GM12878 (cell line): ENCODE data around the gene CACNA2D2. TPM values are rescaled to one million over a fixed set of nuclear protein-coding genes. Genes with fewer than 3 reads are reported as not detected.
A peak's percentile ranks its signal among the peaks of the same experiment; 100 is the strongest.

ENCODE experiments used
- CREB1 ChIP-seq: IDR thresholded peaks from 2 replicates; pipeline ENCODE4 v1.6.1; 2012; ENCODE audit warnings: low read depth, mild to moderate bottlenecking, inconsistent platforms
- FOXK2 ChIP-seq: fragments of 450-650 bp; IDR thresholded peaks from 2 replicates; pipeline ENCODE4 v1.6.1; 2017; ENCODE audit warnings: mild to moderate bottlenecking, moderate library complexity
- MXI1 ChIP-seq: fragments of 150-350 bp; IDR thresholded peaks from 2 replicates; pipeline ENCODE4 v1.6.1; 2011; ENCODE audit warnings: low read depth, mild to moderate bottlenecking, inconsistent platforms, low read length, improper control_type of control experiment
- NFXL1 ChIP-seq: fragments of 450-650 bp; IDR thresholded peaks from 2 replicates; pipeline ENCODE4 v1.6.1; 2017; ENCODE audit warnings: antibody characterized with exemption, mild to moderate bottlenecking, borderline replicate concordance
- POLR2AphosphoS2 ChIP-seq: IDR thresholded peaks from 2 replicates; pipeline ENCODE4 v1.6.1; 2011; ENCODE audit warnings: low read depth, mild to moderate bottlenecking, low read length, improper control_type of control experiment, moderate library complexity
- SMAD1 ChIP-seq: fragments of 450-650 bp; IDR thresholded peaks from 2 replicates; pipeline ENCODE4 v1.6.1; 2018; ENCODE audit warnings: mild to moderate bottlenecking, low read depth; ENCODE audit not compliant: partially characterized antibody
- SP1 ChIP-seq: IDR thresholded peaks from one replicate; pipeline ENCODE4 v1.6.1; 2011; ENCODE audit warnings: low read depth, low read length
- STAT1 ChIP-seq: fragments of 450-650 bp; conservative IDR thresholded peaks from 2 replicates; pipeline ENCODE4 v1.6.1; 2014; ENCODE audit warnings: antibody characterized with exemption, mild to moderate bottlenecking
- TCF3 ChIP-seq: IDR thresholded peaks from 2 replicates; pipeline ENCODE4 v1.6.1; 2012; ENCODE audit warnings: low read depth, mild to moderate bottlenecking, low read length, borderline replicate concordance; ENCODE audit not compliant: insufficient read depth
- YY1 ChIP-seq: IDR thresholded peaks from 2 replicates; pipeline ENCODE4 v1.6.1; 2011; ENCODE audit warnings: low read depth, mild to moderate bottlenecking, low read length
- ZNF384 ChIP-seq: IDR thresholded peaks from 2 replicates; pipeline ENCODE4 v1.6.1; 2012; ENCODE audit warnings: low read depth, mild to moderate bottlenecking, low read length, improper control_type of control experiment, borderline replicate concordance
- polyA plus RNA-seq, 11 experiments: library from polyadenylated mRNA; depleted of rRNA in 4 of 11; unstranded in 6 of 11; stranded (reverse) in 5 of 11; fragments of >200 nt; fragmentation: Nextera tagmentation in 4 of 11; fragmentation: Illumina TruSeq in 1 of 11; extraction: Ambion mirVana in 4 of 11; extraction: Trizol in 1 of 11; gene quantifications; 1 replicate in 1 of 11; 2 replicates in 10 of 11; pipeline versions ENCODE4 v1.2.1 to v1.2.3, GENCODE V29; 2011 to 2016; ENCODE audit warnings: inconsistent platforms in 2 of 11, missing spikeins in 2 of 11, low read depth in 1 of 11
- total RNA-seq, 4 experiments: library from RNA; depleted of rRNA in 3 of 4; stranded (reverse); fragments of >200 nt in 3 of 4; fragmentation: Illumina TruSeq in 1 of 4; extraction: Trizol in 1 of 4; gene quantifications; 2 replicates each; pipeline versions ENCODE4 v1.2.1 to v1.2.3, GENCODE V29; 2013 to 2021
- TF ChIP-seq, protein P1 (sequence below): IDR thresholded peaks from 2 replicates; pipeline ENCODE4 v1.6.1; 2012; ENCODE audit warnings: mild to moderate bottlenecking, low read depth, low read length
- TF ChIP-seq, protein P2 (sequence below): fragments of 150-350 bp; IDR thresholded peaks from 2 replicates; pipeline ENCODE4 v1.6.1; 2014; ENCODE audit warnings: mild to moderate bottlenecking, low read depth, low read length
- TF ChIP-seq, protein P3 (sequence below): IDR thresholded peaks from 2 replicates; pipeline ENCODE4 v1.6.1; 2012; ENCODE audit warnings: low read length, inconsistent platforms
- TF ChIP-seq, protein P4 (sequence below): IDR thresholded peaks from 2 replicates; pipeline ENCODE4 v1.6.1; 2012; ENCODE audit warnings: low read depth, low read length, improper control_type of control experiment
- TF ChIP-seq, protein P5 (sequence below): fragments of 450-650 bp; IDR thresholded peaks from 2 replicates; pipeline ENCODE4 v1.6.1; 2014; ENCODE audit warnings: mild to moderate bottlenecking

CACNA2D2 gene
- total and polyA plus RNA-seq, 10 of the 15 experiments (the other 5 are each of a cell fraction or from before 2014, with no cell fraction given): 0.03 to 0.07 TPM; not detected in 8

DNA sequence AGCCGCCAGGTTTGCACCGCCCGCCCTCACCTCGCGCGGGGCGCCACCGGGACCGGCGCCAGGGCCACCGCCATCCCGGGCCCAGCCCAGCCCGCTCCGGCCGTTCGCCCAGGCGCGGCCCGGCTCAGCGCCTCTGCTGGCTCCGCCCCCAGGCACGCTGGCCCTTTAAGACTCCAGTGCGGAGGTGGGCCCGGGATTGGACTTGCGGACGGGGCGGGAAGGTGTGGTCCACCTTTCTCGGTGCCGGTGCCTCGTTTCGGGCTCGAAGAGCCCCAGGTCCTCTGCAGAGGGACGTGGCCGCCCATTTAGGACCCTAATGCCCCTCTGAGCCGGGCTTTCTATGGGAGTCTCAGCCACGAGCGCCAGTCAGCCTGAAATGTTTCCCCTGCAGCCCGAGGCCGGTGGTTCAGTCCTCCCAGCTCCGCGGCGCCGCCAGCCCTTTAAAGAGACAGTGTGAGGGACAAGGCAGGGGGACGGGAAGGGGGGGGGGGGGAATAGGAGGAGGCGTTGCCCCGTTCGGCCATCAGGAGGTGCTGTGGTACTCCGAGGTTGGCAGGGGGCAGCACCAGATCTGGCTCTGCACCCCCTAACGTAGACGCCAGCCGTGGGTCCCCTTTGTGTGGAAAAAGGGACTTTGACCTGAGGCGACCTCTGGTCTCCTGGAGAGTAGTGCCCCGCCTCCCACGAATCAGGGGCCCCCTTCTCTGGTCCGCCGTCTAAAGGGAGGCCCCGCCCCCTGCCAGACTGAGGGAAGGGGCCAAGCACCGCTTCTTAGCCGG, 181.9 kb downstream of the CACNA2D2 start (continued):
- TF ChIP-seq ZNF384: no peak
- TF ChIP-seq SP1: peak; percentile 91
- TF ChIP-seq, protein P1, sequence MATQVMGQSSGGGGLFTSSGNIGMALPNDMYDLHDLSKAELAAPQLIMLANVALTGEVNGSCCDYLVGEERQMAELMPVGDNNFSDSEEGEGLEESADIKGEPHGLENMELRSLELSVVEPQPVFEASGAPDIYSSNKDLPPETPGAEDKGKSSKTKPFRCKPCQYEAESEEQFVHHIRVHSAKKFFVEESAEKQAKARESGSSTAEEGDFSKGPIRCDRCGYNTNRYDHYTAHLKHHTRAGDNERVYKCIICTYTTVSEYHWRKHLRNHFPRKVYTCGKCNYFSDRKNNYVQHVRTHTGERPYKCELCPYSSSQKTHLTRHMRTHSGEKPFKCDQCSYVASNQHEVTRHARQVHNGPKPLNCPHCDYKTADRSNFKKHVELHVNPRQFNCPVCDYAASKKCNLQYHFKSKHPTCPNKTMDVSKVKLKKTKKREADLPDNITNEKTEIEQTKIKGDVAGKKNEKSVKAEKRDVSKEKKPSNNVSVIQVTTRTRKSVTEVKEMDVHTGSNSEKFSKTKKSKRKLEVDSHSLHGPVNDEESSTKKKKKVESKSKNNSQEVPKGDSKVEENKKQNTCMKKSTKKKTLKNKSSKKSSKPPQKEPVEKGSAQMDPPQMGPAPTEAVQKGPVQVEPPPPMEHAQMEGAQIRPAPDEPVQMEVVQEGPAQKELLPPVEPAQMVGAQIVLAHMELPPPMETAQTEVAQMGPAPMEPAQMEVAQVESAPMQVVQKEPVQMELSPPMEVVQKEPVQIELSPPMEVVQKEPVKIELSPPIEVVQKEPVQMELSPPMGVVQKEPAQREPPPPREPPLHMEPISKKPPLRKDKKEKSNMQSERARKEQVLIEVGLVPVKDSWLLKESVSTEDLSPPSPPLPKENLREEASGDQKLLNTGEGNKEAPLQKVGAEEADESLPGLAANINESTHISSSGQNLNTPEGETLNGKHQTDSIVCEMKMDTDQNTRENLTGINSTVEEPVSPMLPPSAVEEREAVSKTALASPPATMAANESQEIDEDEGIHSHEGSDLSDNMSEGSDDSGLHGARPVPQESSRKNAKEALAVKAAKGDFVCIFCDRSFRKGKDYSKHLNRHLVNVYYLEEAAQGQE: no peak
- TF ChIP-seq STAT1: peak; percentile 98
- TF ChIP-seq, protein P2, sequence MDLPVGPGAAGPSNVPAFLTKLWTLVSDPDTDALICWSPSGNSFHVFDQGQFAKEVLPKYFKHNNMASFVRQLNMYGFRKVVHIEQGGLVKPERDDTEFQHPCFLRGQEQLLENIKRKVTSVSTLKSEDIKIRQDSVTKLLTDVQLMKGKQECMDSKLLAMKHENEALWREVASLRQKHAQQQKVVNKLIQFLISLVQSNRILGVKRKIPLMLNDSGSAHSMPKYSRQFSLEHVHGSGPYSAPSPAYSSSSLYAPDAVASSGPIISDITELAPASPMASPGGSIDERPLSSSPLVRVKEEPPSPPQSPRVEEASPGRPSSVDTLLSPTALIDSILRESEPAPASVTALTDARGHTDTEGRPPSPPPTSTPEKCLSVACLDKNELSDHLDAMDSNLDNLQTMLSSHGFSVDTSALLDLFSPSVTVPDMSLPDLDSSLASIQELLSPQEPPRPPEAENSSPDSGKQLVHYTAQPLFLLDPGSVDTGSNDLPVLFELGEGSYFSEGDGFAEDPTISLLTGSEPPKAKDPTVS: no peak
- TF ChIP-seq, protein P3, sequence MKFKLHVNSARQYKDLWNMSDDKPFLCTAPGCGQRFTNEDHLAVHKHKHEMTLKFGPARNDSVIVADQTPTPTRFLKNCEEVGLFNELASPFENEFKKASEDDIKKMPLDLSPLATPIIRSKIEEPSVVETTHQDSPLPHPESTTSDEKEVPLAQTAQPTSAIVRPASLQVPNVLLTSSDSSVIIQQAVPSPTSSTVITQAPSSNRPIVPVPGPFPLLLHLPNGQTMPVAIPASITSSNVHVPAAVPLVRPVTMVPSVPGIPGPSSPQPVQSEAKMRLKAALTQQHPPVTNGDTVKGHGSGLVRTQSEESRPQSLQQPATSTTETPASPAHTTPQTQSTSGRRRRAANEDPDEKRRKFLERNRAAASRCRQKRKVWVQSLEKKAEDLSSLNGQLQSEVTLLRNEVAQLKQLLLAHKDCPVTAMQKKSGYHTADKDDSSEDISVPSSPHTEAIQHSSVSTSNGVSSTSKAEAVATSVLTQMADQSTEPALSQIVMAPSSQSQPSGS: no peak
- TF ChIP-seq, protein P4, sequence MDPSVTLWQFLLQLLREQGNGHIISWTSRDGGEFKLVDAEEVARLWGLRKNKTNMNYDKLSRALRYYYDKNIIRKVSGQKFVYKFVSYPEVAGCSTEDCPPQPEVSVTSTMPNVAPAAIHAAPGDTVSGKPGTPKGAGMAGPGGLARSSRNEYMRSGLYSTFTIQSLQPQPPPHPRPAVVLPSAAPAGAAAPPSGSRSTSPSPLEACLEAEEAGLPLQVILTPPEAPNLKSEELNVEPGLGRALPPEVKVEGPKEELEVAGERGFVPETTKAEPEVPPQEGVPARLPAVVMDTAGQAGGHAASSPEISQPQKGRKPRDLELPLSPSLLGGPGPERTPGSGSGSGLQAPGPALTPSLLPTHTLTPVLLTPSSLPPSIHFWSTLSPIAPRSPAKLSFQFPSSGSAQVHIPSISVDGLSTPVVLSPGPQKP: no peak
- peak; percentile 78; the same call in 1 of the 2 replicates for TF ChIP-seq NFXL1
- TF ChIP-seq TCF3: no peak
- no peak for TF ChIP-seq CREB1
- TF ChIP-seq FOXK2: peak; percentile 99
- 0 out of 2 replicates have a peak, but pooled peaks have one; percentile 62 for TF ChIP-seq POLR2AphosphoS2
- TF ChIP-seq, protein P5, sequence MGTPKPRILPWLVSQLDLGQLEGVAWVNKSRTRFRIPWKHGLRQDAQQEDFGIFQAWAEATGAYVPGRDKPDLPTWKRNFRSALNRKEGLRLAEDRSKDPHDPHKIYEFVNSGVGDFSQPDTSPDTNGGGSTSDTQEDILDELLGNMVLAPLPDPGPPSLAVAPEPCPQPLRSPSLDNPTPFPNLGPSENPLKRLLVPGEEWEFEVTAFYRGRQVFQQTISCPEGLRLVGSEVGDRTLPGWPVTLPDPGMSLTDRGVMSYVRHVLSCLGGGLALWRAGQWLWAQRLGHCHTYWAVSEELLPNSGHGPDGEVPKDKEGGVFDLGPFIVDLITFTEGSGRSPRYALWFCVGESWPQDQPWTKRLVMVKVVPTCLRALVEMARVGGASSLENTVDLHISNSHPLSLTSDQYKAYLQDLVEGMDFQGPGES: peak; percentile 42; the same call in 1 of the 2 replicates
- no peak for TF ChIP-seq SMAD1
- TF ChIP-seq YY1: peak; percentile 38; the same call in 1 of the 2 replicates
- TF ChIP-seq MXI1: no peak
